GM21515 (cell line): ENCODE data around the gene CYSTM1.

Experiments used
- ATAC-seq: cut with Tn5 transposase; IDR thresholded peaks from one replicate; pipeline ENCODE4 v1.9.1; 2021; ENCODE audit not compliant: unreplicated experiment

CYSTM1 gene

GRCh38 chr5:140205216-140205615 lies 30.2 kb downstream of the CYSTM1 start:
- ATAC-seq = no peak

DNA sequence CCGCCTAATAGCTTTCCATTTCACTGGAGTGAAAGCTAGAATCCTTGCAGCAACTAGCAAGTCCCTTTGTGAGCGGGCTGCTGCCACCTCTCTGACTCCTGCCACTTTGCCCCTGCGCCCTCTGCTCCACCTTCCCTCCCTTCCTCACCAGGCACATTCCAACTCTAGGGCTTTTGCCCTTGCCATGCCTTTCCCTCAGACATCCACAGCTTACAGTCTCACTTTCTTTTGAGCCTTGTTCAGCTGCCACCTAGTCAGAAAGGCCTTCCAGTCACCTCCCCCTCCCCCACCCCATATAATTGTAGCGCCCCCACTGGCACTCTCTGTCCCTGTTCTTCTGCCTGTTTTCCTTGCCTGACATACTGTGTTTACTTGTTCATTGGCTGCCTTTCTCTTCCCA lies 31.0 kb downstream of the CYSTM1 start:
- ATAC-seq = no peak

GRCh38 chr5:140207250-140207964 lies 32.4 kb downstream of the CYSTM1 start:
- ATAC-seq = peak; percentile 61

GRCh38 chr5:140208065-140208464 lies 33.1 kb downstream of the CYSTM1 start:
- ATAC-seq = no peak

DNA sequence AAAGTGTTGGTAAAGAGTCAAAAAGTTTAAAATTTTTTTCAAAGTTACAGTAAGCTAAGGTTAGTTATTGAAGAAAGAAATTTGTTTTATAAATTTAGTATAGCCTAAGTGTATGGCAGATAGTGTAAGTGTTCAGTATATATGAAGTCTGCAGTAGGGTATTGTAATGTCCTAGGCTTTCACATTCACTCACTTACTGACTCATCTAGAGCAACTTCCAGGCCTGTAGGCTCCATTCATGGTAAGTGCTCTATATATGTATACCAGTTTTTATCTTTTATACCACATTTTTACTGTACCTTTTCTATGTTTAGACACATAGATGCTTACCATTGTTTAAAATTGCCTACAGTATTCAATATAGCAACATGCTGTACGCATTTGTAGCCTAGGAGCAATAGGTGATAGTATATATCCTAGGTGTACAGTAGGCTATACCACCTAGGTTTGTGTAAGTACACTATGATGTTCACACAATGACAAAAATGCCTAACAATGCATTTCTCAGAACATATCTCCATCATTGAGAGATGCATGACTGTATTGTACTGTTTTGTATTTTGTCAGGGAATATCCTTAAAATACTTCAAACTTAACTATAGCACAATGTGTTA lies 38.5 kb downstream of the CYSTM1 start:
- ATAC-seq = no peak

DNA sequence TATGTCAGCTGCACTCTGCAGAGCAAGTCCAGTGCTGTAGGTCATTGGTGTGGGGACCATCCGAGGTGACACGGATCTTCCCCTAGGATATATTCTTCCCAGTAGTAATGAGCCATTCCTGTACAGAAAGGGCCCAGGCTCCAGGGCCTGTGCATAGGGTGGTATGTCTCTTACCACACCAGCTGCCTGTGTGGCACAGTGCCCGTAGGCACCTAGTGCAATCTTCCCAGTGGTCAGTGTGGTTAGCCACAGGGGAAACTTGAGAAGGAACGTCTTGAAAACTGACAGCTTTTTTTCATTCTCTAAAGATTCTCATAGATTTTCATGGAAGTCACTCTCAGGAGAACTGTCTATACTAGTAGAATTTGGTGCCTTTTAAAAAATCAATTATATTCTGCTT lies 39.8 kb downstream of the CYSTM1 start:
- ATAC-seq = no peak

DNA sequence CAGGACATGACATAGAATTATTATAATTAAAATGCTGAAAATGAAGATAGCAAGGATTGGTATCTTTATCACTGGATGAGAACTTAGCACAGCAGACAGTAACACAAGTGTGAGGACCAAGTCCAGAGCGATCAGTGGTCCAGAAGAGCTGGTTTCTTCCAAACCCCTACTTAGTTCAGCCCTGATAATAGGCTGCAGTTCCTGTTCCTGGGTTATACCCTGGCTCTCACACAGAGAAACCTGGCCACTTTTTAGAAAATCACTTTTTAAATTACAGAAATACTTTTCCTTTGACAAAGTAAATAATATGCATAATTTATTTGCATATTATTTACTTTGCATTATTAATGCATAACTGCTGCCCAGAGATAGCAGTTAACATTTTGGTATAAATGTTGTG lies 40.3 kb downstream of the CYSTM1 start:
- no peak for ATAC-seq

DNA sequence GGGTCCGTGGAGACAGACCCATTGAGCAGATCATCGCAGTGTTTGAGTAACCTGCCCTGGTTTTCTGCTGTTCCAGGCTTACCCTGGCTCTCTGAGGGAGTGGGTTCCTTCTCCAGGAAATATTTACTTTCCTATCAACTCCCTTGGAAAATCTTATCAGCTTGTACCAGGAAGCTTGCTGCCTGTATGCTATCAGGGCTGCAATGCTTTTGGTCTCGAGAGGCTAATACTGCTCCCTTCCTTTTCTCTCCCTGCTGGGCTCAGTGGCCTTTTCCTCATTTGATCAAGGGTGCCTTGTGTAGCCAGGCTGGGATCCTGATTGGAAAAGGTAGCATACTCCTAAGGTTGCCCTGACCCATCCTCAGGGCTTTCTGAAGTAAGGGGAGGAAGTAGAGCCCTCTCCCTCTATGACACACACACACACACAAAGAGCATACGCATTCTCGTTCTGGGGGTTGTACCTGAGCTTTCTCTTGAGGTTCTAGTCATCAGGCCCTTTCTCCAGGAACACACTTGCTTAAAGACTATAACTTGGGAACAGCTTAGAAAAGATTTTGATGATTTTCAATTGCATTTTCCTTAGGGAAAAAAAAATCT lies 41.6 kb downstream of the CYSTM1 start:
- ATAC-seq = no peak

DNA sequence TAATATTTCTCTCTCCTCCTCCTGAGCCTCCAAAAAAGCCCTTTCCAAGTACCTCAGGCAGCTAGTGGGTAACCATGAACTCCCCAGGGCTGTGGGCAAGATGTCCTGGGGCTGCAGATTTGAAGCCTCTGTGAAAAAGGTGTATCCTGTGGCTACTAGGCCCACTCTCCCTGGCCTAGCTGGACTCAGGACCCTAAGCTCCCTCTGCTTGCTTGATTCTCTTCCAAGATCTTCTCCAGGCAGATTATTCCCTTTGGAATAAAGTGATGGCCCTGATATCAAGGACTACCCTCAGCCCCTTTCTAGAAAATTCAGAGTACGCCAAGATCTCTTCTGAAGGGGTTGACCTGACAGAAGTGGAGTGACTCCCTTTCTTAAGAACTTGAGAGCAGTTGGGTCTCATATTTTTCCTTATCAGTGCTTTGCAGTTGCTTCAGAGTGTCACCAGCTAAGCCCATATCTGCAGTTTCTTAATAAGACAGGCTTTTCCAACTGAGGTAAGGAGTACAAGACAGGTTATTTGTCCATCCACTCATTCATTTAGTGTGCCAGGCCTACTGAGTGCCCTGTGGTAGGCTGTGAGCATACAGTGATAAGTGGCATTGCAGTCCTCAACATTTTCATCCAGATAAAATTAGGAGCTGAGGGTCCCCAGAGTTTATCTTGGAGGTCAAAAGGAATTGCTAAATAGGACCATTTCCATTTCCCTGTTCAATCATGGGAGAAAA lies 42.5 kb downstream of the CYSTM1 start:
- no peak for ATAC-seq

DNA sequence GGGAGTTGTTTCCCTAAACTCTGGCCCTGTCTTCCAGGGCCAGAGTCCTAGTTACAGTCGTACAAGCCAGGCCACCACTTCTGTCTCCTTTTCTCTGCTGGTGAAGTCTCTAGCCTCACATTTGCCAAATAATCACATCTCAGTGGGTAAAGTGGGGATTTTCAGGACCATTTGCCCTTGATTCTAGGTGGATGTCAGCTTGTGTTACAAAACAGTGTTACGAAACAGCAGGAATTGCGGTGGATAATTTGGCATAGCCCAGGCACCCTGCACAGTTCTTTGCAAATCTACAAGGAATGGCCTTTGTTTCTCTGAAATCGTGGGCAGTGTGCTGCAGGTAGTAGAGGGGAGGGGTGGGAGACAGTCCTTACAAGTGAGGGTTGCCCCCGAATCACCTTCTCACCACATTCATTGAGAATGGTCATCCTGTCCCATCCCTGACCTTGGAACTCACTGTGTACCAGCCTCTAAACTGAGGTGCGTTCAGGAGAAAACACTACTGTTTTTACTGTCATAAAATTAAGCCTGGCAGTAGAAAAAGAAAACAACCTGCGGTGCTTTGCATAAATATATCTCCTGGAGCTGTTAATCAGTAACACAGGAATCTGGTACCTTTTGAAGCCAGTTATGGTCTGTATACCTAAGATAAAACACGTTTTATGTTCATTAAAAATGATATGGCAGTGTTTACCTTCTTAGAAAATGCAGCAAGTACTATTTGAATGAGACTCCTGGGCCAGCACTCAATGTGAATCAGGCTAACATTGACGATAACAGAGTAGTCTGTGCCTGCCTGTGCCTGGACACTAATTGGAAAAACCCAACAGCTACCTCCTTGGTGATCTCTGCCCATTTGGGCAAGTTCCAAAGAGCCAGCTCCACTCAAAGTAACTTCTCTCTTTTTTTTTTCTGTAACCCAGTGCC lies 44.3 kb downstream of the CYSTM1 start:
- no peak for ATAC-seq

- no peak for ATAC-seq
Observed at GRCh38 chr5:140220032-140220697, 45.2 kb downstream of the CYSTM1 start.

DNA sequence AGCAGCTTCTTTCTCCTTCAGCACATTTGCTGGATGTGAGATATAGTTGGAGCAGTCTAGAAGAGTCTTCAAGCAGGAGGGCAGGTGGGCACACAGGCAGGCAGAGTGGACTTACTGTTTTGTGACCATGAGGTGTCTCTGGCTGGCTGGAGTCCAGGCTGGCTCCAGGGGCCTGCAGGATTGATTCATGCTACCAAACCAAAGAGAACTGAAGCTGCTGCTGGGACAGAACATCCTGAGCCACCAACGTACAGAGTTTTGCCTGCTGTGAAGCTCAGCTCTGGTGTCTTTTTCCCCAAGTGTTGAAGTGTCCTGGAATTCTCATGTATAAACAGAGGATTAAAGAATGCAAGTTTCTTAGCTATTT lies 45.7 kb downstream of the CYSTM1 start:
- no peak for ATAC-seq

- ATAC-seq = no peak
Observed at GRCh38 chr5:140221697-140222223, 46.8 kb downstream of the CYSTM1 start.

GRCh38 chr5:140222416-140222815 lies 47.4 kb downstream of the CYSTM1 start:
- no peak for ATAC-seq

DNA sequence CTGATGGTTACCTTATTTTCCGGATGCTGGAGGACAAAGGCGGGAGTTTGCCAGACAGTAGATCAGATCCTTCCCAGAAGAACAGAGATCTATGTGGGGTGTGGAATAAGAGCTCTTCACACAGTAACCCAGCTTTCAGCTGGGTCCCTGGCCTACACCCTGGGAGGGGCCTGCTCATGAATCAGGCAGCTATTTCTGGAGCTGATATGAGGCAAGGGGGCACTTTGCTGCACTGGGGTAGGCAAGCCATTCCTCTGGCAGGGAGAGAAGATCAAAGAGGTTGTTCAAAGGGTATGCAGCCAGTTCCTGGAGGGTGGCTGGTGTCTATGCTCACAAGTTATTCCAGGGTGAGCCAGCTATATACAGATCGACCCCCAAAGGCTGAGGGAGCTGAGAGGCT lies 48.6 kb downstream of the CYSTM1 start:
- no peak for ATAC-seq

- no peak for ATAC-seq
Observed at GRCh38 chr5:140224658-140225057, 49.7 kb downstream of the CYSTM1 start.

DNA sequence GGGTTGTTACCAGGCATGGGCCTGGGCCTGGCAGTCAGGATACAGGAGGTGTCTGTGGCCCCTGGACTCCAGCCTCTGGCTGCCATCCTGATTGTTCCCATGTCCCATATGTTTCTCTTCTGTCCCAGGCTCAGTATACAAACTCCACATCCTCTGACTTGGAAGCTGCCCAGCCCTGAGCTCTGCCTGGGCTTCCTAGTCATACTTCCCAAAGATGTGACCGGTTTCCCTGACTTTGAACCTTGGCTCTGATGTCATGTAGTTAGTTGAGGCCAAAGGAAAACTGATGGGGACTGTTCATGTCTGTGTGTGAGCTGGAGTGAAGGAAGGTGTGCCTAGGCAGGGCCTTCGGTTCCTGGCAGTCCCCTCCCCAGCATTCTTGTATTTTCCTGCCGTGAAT lies 50.4 kb downstream of the CYSTM1 start:
- ATAC-seq = no peak

DNA sequence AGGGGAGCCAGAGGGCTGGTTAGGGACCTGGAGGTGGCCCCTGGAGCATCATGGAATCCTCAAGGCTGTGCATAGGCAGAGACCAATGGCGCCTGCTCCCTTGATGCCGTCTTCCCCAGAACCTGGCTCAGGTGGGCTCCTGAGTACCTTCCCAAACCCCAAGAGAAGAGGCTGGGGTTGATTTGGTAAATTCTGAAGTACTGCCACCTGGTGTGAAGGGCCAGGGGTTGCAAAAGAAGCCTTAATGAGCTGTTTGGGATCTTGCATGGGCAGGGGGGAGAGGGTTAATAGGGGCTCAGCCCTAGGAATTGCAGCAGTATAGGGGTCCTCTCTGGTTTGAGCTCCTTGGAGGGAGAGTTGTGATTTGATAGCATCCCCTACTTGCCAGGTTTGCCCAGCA lies 52.1 kb downstream of the CYSTM1 start:
- ATAC-seq = no peak

- no peak for ATAC-seq
Observed at GRCh38 chr5:140228364-140228837, 53.4 kb downstream of the CYSTM1 start.

DNA sequence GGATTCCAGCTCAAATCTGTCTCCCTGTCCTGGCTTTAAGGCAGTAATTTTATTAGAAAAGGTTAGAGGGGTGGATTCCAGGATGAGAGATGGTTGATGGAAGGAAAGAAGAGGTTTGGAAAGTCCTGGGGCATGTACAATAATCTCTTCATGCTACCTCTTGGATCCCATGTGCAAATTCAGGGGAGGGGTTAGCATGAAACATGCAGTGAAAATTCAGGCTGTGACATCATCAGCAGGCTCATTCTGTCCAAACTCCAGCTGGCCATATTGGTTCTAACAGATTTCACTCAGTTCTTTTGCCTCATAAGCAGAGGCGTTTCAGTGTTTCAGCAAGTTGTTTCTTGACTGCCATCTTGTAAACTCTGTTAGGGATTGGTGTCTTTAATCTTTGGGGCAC lies 55.4 kb downstream of the CYSTM1 start:
- no peak for ATAC-seq
